GM19468 (cell line): Measurements from ENCODE around the gene CTBP2.
"Not testable (repeated sequence)": the region's sequence is repeated elsewhere in the genome, so short reads cannot be mapped to it uniquely, and the experiment has no call there.

ENCODE experiments used
- ATAC-seq: cut with Tn5 transposase; IDR thresholded peaks from one replicate; pipeline ENCODE4 v1.9.1; 2021; ENCODE audit warnings: mild to moderate bottlenecking, moderate library complexity, moderate number of reproducible peaks; ENCODE audit not compliant: unreplicated experiment; ENCODE audit errors: extremely low read depth

The CTBP2 gene

GRCh38 chr10:125160856-125161706 lies 718 bp upstream of the CTBP2 start:
- no peak for ATAC-seq

- ATAC-seq = no peak
Observed at GRCh38 chr10:125159486-125159931, 854 bp downstream of the CTBP2 start.

GRCh38 chr10:125158601-125159485 lies 1.5 kb downstream of the CTBP2 start:
- ATAC-seq = no peak

- no peak for ATAC-seq
Observed at GRCh38 chr10:125158275-125158600, 2.1 kb downstream of the CTBP2 start.

- no peak for ATAC-seq
Observed at GRCh38 chr10:125157505-125157904, 2.9 kb downstream of the CTBP2 start.

GRCh38 chr10:125156739-125157480 lies 3.5 kb downstream of the CTBP2 start:
- no peak for ATAC-seq

- ATAC-seq = no peak
Observed at GRCh38 chr10:125156196-125156595, 4.2 kb downstream of the CTBP2 start.

GRCh38 chr10:125155101-125155500 lies 5.3 kb downstream of the CTBP2 start:
- no peak for ATAC-seq

- ATAC-seq = no peak
Observed at GRCh38 chr10:125154529-125154928, 5.8 kb downstream of the CTBP2 start.

- no peak for ATAC-seq
Observed at GRCh38 chr10:125153703-125154490, 6.5 kb downstream of the CTBP2 start.

- no peak for ATAC-seq
Observed at GRCh38 chr10:125152450-125153368, 7.7 kb downstream of the CTBP2 start.

- no peak for ATAC-seq
Observed at GRCh38 chr10:125151553-125152449, 8.6 kb downstream of the CTBP2 start.

- no peak for ATAC-seq
Observed at GRCh38 chr10:125151170-125151552, 9.2 kb downstream of the CTBP2 start.

GRCh38 chr10:125150376-125151083 lies 9.8 kb downstream of the CTBP2 start:
- not testable (repeated sequence) for ATAC-seq

GRCh38 chr10:125149680-125150047 lies 10.7 kb downstream of the CTBP2 start:
- ATAC-seq = no peak

GRCh38 chr10:125149036-125149679 lies 11.2 kb downstream of the CTBP2 start:
- no peak for ATAC-seq

GRCh38 chr10:125148528-125148927 lies 11.8 kb downstream of the CTBP2 start:
- no peak for ATAC-seq
